ENCODE measurements around the gene TSHR. TPM values are rescaled to one million over a fixed set of nuclear protein-coding genes. Genes with fewer than 3 reads are reported as not detected.

Gene TSHR
- total and polyA plus RNA-seq, 2 donors (not counting 3 experiments of a cell fraction or from before 2014, with no cell fraction given): not detected

DNA sequence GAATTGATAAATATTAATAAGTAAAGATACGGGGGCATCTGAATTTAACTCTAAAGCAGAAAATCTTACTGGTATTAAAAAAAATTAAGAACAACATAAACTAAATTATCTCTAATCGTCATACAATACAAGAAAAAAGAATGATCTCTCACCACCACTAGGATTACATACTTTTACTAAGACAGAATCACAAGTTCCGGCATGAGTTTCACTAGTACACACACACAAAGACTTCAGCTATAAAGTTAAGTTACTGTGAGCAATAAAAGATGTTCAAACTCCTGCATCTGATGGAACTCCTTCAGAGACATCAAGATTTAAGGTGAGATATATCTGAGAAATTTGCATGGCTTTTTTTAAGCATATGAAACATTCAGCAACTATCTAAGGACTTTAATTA is 35.8 kb upstream of the TSHR start:
- ChIA-PET CTCF (interaction anchor here (0.6 to 1.3 kb wide), 2 partner anchors 14 to 22 kb away, joined by 3 to 4 read pairs; partner anchors contain the start of gene CEP128), POLR2A (no interaction called here)
- H3K27ac ChIP-seq (ENCODE audit: insufficient read depth, low read depth, low read length): no peak overlapping the region
- H3K9me1 ChIP-seq (replicated peaks; ENCODE audit: control insufficient read depth, extremely low read depth, insufficient read depth, low read length): no peaks in the 10 kb centered on the region
- no peak overlapping the region for H2AFZ ChIP-seq (ENCODE audit: low read depth, low read length)
- no peaks in the 10 kb centered on the region for H4K20me1 ChIP-seq (replicated peaks; ENCODE audit: control insufficient read depth, extremely low read depth, insufficient read depth, low read length)
- dilution Hi-C loops (cut with MboI; ENCODE audit: extremely low pct_ligation_motif_present, low sequenced_read_pairs) (no loop called here), intact Hi-C loops (cut with micrococcal nuclease) (no loop called here)
- DNase-seq (ENCODE audit: low read depth, low spot score): no peak
- no peak overlapping the region for H3K4me2 ChIP-seq (ENCODE audit: insufficient read depth, low read length)
- no peaks in the 10 kb centered on the region for H3K9me3 ChIP-seq (replicated peaks; ENCODE audit: control insufficient read depth, insufficient read depth, low read length)
- no peaks in the 10 kb centered on the region for H3K36me3 ChIP-seq (ENCODE audit: control insufficient read depth in 2 of 2, extremely low read depth in 1 of 2, insufficient read depth in 2 of 2, low read length in 2 of 2)
- TF ChIP-seq JUN (IDR thresholded peaks at IDR 0.05; ENCODE audit: borderline replicate concordance, insufficient read depth, insufficient read length, low read depth) (no peak), GATA2 (IDR thresholded peaks at IDR 0.05; ENCODE audit: insufficient read depth, insufficient read length, low read depth, low read length) (no peak), POLR2AphosphoS5 (IDR thresholded peaks at IDR 0.05; ENCODE audit: insufficient read depth, low read depth, low read length) (no peak), POLR2A (IDR thresholded peaks at IDR 0.05; ENCODE audit: low read depth, low read length) (no peak), FOS (IDR thresholded peaks at IDR 0.05; ENCODE audit: borderline replicate concordance, insufficient read depth, low read length) (no peak), MYC (IDR thresholded peaks at IDR 0.05; ENCODE audit: low read depth, low read length) (no peak), EZH2 (IDR thresholded peaks at IDR 0.05; ENCODE audit: borderline replicate concordance, low read depth, low read length, severe bottlenecking) (no peak)
- TF ChIP-seq, protein P1, sequence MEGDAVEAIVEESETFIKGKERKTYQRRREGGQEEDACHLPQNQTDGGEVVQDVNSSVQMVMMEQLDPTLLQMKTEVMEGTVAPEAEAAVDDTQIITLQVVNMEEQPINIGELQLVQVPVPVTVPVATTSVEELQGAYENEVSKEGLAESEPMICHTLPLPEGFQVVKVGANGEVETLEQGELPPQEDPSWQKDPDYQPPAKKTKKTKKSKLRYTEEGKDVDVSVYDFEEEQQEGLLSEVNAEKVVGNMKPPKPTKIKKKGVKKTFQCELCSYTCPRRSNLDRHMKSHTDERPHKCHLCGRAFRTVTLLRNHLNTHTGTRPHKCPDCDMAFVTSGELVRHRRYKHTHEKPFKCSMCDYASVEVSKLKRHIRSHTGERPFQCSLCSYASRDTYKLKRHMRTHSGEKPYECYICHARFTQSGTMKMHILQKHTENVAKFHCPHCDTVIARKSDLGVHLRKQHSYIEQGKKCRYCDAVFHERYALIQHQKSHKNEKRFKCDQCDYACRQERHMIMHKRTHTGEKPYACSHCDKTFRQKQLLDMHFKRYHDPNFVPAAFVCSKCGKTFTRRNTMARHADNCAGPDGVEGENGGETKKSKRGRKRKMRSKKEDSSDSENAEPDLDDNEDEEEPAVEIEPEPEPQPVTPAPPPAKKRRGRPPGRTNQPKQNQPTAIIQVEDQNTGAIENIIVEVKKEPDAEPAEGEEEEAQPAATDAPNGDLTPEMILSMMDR (IDR thresholded peaks at IDR 0.05; ENCODE audit: extremely low read depth in 1 of 2, insufficient read depth in 1 of 2, low read depth in 1 of 2, low read length in 2 of 2): no peak
- TF ChIP-seq, protein P2, sequence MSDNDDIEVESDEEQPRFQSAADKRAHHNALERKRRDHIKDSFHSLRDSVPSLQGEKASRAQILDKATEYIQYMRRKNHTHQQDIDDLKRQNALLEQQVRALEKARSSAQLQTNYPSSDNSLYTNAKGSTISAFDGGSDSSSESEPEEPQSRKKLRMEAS (IDR thresholded peaks at IDR 0.05; ENCODE audit: insufficient read depth, insufficient read length): no peak
- H3K4me1 ChIP-seq (ENCODE audit: control insufficient read depth, extremely low read depth, insufficient read depth, low read length): no peaks in the 10 kb centered on the region
- no peaks in the 10 kb centered on the region for H3K27me3 ChIP-seq (ENCODE audit: control insufficient read depth in 2 of 2, insufficient read depth in 2 of 2, low read length in 2 of 2)
- H3K9ac ChIP-seq (replicated peaks; ENCODE audit: extremely low read depth, insufficient read depth, low read length): no peak overlapping the region
- no peak for FAIRE-seq
- H3K79me2 ChIP-seq (ENCODE audit: control insufficient read depth, insufficient read depth, low read length): peaks cover 6% of the 10 kb centered on the region
- BruUV-seq (replicated peaks): no TSS peak
- H3K4me3 ChIP-seq (replicated peaks in 1 of 3; ENCODE audit: insufficient read depth in 1 of 3, low read depth in 1 of 3, low read length in 3 of 3): no peak overlapping the region
